Kidney (tissue), 14 donors: Measurements from ENCODE around the gene MYRIP. TPM values are rescaled to one million over a fixed set of nuclear protein-coding genes. Genes with fewer than 3 reads are reported as not detected.

Experiments used
- DNase-seq, 5 donors: peaks; one replicate each; pipeline ENCODE4 v3.0.0-alpha.2; 2013 to 2020
- FAIRE-seq: peaks from 2 replicates; lab custom pipeline; 2012; peaks lifted over from hg19 to GRCh38; lab: Jason Lieb, UNC
- H3K27ac ChIP-seq, 2 donors: one replicate each; pipeline ENCODE4 v1.7.0; 2013; ENCODE audit warnings: low read depth in 2 of 2, low read length in 2 of 2, inconsistent platforms in 1 of 2
- H3K27me3 ChIP-seq: one replicate; pipeline ENCODE4 v1.7.1; 2013; ENCODE audit warnings: low read length, inconsistent platforms; ENCODE audit not compliant: control insufficient read depth, insufficient read depth
- H3K36me3 ChIP-seq, 3 donors: one replicate each; pipeline versions ENCODE4 v1.7.0 to v1.7.1; 2013; ENCODE audit warnings: low read length in 3 of 3, control low read depth in 1 of 3, inconsistent platforms in 1 of 3; ENCODE audit not compliant: insufficient read depth in 3 of 3, control insufficient read depth in 2 of 3
- H3K4me1 ChIP-seq, 3 donors: one replicate each; pipeline versions ENCODE4 v1.7.0 to v1.7.1; 2013; ENCODE audit warnings: low read length in 3 of 3, inconsistent platforms in 1 of 3, low read depth in 1 of 3; ENCODE audit not compliant: control insufficient read depth in 2 of 3, insufficient read depth in 2 of 3
- H3K4me3 ChIP-seq, 3 donors: one replicate each; pipeline versions ENCODE4 v1.7.0 to v1.8.1; 2013; ENCODE audit warnings: low read length in 3 of 3, control low read depth in 1 of 3, inconsistent platforms in 1 of 3
- H3K9ac ChIP-seq, 3 donors: one replicate each; pipeline versions ENCODE4 v1.7.0 to v1.7.1; 2013; ENCODE audit warnings: low read length in 3 of 3, control low read depth in 1 of 3, inconsistent platforms in 1 of 3
- H3K9me3 ChIP-seq, 3 donors: one replicate each; pipeline versions ENCODE4 v1.7.0 to v1.7.1; 2013; ENCODE audit warnings: low read length in 3 of 3, control low read depth in 1 of 3, inconsistent platforms in 1 of 3; ENCODE audit not compliant: control insufficient read depth in 2 of 3, insufficient read depth in 1 of 3
- CTCF ChIP-seq: IDR thresholded peaks from 3 replicates; pipeline ENCODE4 v1.5.1; 2012; ENCODE audit warnings: mild to moderate bottlenecking, moderate library complexity, borderline replicate concordance; ENCODE audit not compliant: insufficient read depth; ENCODE audit errors: extremely low read depth
- intact Hi-C: fragments of 100-400 bp; cut with DNase I; formaldehyde crosslinking; loops from one replicate; pipeline ENCODE4 v1.11.1; 2022
- polyA plus RNA-seq: library from polyadenylated mRNA; stranded (reverse); fragments of 350-450 nt; fragmentation: Illumina TruSeq; extraction: RNeasy Lipid Tissue Mini Kit (QIAGEN cat#74804); gene quantifications from one replicate; pipeline ENCODE4 v1.2.3, GENCODE V29; 2014; ENCODE audit warnings: low read depth, low replicate concordance; ENCODE audit not compliant: insufficient read depth
- total RNA-seq: library from RNA; stranded (reverse); fragmentation: NEBNext Ultra II Directional; extraction: Animal tissue kit (Norgen Biotek cat#: 25700); gene quantifications from one replicate; pipeline ENCODE4 v1.2.1, GENCODE V29; 2021
- donor health status: control.
- donor health status: control.
- donor health status: control.
- donor health status: control.
- donor health status: control.
- donor health status: DM: yes; HTN: yes; CAD: no.
- donor health status: Normal renal cell carcinoma (clear cell type).

Gene MYRIP
- total and polyA plus RNA-seq, 2 donors from 2014 or later = 0.92 to 6.6 TPM

GRCh38 chr3:40226636-40227035 lies 417.2 kb downstream of the MYRIP start:
- Histone ChIP-seq H3K4me3 (no peak overlapping the region), H3K4me1 (no peaks in the 10 kb centered on the region), H3K27me3 (no peaks in the 10 kb centered on the region), H3K9ac (no peak overlapping the region), H3K27ac (no peak overlapping the region), H3K36me3 (no peaks in the 10 kb centered on the region), H3K9me3 (no peaks in the 10 kb centered on the region)
- no peak for DNase-seq
- no peak for FAIRE-seq
- no peak for TF ChIP-seq CTCF
- intact Hi-C loops = no loop called here

GRCh38 chr3:40228792-40229350 lies 419.5 kb downstream of the MYRIP start:
- H3K4me3 ChIP-seq = no peak overlapping the region
- H3K4me1 ChIP-seq = no peaks in the 10 kb centered on the region
- H3K9me3 ChIP-seq = no peaks in the 10 kb centered on the region
- H3K27me3 ChIP-seq = no peaks in the 10 kb centered on the region
- FAIRE-seq (no peak), DNase-seq (no peak)
- no peak for TF ChIP-seq CTCF
- no peak overlapping the region for H3K9ac ChIP-seq
- H3K27ac ChIP-seq = no peak overlapping the region
- H3K36me3 ChIP-seq = no peaks in the 10 kb centered on the region
- intact Hi-C loops = no loop called here

- no peak for TF ChIP-seq CTCF
- Histone ChIP-seq H3K27ac (no peak overlapping the region), H3K4me3 (no peak overlapping the region), H3K36me3 (no peaks in the 10 kb centered on the region), H3K27me3 (no peaks in the 10 kb centered on the region), H3K9ac (no peak overlapping the region), H3K4me1 (no peaks in the 10 kb centered on the region), H3K9me3 (no peaks in the 10 kb centered on the region)
- intact Hi-C loops = no loop called here
- FAIRE-seq (no peak), DNase-seq (no peak)
These were observed 420.0 kb downstream of the MYRIP start for GRCh38 chr3:40229386-40229785.

- Histone ChIP-seq H3K27ac (no peak overlapping the region), H3K4me1 (no peaks in the 10 kb centered on the region), H3K36me3 (no peaks in the 10 kb centered on the region), H3K27me3 (no peaks in the 10 kb centered on the region), H3K4me3 (no peak overlapping the region), H3K9ac (no peak overlapping the region), H3K9me3 (no peaks in the 10 kb centered on the region)
- FAIRE-seq (no peak), DNase-seq (no peak)
- TF ChIP-seq CTCF = no peak
- intact Hi-C loops = no loop called here
These were observed 420.6 kb downstream of the MYRIP start for GRCh38 chr3:40229963-40230362.
